CD4-positive, alpha-beta T cell treated with Interleukin-15 for 1 hour (primary cell): ENCODE measurements around the gene VANGL2.

Experiments used
- DNase-seq: peaks from one replicate; pipeline ENCODE4 v3.0.0-alpha.2; 2020

VANGL2 gene

DNA sequence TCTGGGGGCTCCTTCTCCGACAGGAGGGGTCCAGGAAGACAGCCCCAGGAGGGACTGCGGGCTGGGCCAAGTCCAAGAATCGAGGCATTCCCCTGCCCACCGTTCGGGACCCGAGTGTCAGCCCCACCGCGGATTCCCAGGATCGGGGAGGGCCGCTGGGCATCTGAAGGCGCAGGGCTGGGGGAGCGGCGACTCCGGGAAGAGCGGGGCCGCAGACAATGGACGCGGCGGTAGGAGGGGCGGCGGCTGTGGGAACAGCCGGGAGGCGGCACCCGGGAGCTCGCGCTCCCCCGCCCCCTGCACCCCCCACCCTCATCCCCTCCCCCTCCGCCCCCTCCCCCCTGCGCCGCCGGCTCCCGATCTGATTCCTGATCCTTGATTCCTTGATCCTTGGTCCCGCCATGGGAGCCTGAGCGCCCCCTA lies at the start of gene VANGL2:
Gene VANGL2 (plus strand): TSS at position 342 of the 423 bp plus-strand sequence. CDS start 15,274 bp downstream, outside the sequence.
- peak; percentile 46 for DNase-seq

DNA sequence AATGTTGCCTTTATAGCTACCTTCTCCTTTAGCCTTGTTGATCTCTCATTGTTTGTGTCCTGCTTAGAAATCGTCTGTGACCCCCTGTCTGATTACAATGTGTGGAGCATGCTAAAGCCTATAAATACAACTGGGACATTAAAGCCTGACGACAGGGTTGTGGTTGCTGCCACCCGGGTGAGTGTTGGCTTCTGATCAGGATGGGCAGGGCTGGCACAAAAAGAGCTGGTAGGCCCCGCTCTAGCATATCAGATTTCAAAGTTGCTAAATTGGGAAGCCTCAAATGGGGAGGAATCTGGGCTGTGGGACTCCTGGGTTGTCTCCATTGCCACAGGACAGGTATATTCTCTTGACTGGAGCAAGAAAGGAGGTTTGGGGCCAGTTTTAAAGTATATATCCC lies 48.7 kb upstream of the VANGL2 start:
- DNase-seq: no peak

DNA sequence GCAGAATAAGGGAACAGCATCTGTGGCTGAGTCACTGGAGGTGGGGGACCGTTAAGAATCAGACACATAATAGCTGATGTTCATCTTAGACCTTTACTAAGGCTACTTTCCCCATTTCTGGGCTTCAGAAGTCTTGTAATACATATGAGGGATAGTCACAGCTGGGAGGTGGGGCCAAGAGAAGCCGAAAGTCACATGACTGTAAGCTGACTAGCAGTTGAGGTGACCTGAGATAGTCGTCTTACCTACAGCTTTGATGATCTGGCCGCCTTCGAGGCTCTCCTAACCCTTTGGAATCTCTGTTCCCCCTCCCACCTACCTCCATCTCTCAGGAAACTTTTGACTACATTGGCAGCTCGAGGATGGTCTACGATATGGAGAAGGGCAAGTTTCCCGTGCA lies 47.8 kb upstream of the VANGL2 start:
- no peak for DNase-seq

DNA sequence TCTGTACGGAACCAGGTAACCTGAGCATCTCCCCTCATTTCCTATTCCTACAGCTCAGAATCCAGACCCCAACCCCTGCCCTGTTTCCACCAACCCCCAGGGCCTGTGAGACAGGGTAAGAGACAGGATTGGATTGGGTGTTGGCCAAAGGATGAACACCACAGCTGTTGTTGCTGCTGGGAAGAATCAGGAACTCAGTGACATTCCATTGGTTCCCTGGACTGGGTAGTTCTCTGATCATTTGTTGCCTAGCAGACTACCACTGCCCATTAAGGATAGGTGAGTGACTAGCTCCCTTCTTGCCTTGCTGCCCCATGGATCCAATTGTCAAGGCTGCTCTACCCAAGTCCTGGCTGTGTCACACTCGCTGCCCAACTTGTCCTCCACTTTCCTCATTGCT lies 47.1 kb upstream of the VANGL2 start:
- DNase-seq: no peak

DNA sequence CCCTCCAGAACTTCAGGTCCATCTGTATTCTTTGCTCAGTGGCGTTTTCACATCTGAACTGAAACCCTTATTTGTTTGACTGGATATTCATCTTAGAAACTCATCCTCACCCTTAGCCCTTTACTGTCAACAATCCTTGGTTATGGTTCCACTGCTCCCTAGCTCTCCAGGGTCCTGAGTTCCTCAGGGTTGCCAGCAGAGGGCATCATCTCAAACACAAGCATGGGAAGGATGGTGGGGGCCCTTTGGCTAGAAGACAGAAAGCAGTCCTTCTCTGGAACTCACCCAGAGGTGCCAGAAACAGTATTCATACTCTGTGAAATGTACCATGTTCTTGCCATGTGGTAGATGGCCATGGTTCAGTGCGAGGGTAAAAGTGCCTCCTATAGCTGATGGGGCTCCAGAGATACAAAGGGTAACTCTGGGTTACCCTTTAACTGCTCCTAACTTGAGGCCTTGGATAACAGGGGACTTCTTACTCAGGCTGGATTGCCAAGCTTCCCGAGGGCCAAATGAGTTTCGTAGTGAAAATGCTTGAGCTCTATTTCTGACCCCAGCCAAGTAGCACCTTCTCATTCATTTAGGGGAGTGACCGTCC lies 45.9 kb upstream of the VANGL2 start:
- DNase-seq: no peak

DNA sequence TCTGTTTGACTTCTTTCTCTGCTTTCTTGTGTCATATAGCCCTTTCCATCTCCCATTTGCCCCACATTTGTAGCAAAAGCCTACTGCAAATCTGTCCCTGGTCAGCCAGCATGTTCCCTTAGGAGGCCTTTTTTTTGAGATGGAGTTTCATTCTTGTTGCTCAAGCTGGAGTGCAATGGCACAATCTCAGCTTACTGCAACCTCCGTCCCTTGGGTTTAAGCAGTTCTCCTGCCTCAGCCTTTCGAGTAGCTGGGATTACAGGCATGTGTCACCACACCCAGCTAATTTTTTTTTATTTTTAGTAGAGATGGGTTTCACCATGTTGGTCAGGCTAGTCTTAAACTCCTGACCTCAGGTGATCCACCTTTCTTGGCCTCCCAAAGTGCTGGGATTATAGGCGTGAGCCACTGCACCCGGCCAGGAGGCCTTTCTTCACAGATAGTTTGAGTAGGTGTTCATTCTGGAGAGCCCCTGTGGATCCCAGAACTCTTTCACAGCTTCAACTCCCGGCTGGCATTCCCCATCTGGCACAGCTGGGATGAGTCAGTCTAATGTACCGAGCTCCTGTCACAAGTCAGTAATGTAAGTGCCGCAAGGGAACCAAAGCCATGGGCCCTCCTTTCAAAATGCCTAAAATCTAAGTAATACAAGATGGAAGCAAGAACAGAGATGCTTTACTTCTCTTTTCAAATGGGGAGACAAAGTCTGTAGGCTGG lies 42.9 kb upstream of the VANGL2 start:
- DNase-seq: no peak

DNA sequence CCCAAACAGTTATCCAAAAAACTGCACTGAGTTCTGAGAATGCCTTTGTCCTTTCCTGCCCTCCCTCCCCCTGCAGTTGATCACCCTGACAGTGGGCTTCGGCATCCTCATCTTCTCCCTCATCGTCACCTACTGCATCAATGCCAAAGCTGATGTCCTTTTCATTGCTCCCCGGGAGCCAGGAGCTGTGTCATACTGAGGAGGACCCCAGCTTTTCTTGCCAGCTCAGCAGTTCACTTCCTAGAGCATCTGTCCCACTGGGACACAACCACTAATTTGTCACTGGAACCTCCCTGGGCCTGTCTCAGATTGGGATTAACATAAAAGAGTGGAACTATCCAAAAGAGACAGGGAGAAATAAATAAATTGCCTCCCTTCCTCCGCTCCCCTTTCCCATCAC lies 42.3 kb upstream of the VANGL2 start:
- no peak for DNase-seq

DNA sequence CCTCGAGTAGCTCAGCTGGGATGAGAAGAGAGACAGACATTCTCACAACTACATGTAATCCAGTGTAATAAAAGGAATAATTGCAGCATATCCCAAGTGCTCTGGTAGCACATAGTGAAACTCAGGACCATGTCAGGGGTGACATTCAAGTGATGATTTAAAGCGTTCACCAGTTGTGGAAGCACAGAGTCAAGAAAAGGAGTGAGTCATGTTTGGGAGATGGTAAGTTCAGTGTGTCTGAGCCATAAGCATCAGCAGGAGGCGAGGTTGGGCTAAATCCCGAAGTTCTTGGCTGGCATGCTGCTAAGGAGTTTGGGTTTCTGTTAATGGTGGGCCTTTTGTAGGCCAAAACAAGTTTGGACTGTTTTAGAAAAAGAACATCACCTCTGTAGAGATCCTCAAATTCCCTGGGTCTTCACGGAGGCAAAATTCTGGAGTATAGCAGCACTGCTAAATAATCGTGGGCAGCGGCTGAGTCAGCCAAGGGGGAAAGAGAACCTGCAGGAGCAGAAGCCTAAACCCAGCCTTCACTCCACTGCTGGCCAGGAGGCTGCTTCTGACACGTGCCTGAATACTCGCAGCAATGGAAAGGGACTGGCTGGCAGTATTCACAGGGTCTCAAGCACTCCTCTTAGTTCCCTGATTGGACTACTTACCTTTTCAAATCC lies 40.7 kb upstream of the VANGL2 start:
- DNase-seq: no peak

DNA sequence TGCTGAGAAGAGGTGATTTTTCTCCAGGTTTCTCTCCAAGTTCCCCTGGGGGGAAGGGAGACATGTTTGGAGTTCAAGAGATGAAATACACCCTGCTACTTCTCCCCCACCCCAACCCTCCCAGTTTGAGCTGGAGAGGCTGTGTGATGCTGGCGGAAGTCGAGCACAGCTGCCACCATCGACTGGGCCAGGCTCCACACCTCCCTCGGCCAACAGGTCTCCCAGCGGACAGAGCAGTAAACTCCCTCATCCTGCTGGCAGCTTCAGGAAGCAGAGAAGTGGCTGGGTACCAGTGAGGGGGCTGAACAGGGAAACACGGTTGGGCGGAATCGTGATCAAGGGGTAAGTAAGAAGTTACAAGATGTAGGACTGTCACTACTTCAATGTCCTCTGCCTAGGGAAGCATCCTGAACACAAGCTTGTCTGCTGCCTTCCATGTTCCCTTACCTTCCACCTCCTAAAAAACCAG lies 40.1 kb upstream of the VANGL2 start:
- no peak for DNase-seq

DNA sequence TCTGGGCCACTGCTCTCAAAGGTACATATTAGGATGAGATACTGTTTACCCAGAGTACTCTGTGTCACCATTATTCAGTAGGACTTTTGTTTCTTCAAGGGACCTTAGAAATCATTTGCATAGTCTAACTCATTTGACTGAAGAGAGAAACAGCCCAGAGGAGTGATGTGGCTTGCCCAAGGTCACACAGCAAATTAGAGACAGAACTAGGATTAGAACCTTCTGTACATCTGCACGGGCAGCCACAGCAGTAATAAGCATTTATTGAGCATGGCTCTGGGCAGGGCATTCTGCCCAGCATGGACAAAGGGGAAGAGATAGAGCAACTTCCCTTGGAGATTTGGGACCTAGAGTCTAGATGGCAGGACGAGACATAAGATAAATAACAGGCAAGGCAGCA lies 39.2 kb upstream of the VANGL2 start:
- no peak for DNase-seq

DNA sequence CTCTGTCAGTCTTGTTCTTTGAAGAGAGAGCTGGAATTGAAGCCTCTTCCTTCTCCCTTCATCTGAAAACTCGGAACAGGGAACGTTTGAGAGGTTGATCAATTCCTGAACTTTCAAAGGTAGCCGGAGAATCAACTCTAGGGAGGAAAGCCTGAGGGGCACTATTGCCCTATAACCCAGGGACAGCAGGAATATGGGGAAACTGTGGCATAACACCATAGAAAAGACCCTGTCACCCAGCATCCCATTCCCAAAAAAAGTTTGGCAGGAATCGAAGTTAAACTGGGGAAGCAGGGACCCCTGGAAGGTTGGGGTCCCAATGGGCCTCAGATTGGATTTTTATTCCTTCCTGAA lies 38.6 kb upstream of the VANGL2 start:
- DNase-seq: no peak

DNA sequence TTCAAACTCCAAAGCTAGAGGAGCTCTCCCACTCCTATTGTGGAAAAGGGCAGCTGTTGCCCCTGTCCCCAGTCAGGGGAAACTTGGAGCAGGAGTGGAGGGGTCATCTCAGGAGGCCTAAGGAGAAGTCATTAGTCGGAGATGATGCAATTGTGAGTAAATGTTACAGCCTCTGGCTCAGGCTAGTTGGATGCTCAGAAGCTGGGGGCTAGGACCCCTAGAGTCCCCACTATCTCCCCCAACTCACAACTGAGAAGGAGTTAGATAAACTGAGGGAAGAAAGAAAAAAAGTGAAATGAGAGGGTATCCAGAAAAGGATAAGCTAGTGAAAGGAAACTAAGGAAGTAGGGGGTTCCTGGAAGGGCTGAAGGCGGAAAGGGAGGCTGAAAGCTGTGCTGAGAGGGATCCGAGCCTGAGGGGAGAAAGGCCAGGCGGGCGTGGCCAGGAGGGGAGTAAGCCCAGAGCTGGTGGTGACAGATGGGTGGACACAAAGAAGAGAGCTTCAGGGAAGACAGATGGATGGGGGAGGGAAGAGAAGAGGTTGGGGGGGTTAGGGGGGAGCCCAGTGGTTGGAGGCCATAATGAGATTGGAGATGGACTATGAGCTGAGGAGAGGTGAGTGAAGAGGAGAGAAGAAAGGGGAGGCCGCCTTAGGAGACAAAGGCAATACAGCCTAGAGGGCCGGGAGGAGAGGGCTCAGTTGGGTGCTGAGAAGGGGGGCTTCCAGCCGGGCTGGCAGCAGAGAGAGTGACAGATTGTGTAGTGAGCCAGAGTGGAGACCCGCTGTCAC lies 38.0 kb upstream of the VANGL2 start:
- no peak for DNase-seq

DNA sequence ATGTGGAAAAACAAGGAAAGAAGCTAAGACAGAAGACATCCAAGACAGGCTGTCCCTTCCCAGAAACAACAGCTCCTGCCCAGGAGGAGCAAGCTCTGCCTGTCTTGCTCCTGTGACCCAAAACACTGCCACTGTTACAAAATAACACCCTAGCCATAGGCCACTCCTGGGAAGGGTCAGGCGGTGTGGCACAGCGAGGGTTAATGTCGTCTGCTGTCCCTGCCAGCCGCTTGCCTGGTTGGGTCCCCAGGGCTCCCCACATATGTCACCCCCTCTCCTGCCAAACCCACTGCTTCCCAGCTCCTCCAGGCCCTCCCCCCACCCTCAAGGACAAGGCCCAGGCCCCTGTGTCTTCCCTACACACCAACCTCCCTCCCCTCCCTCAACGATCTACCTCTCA lies 37.4 kb upstream of the VANGL2 start:
- DNase-seq: no peak

DNA sequence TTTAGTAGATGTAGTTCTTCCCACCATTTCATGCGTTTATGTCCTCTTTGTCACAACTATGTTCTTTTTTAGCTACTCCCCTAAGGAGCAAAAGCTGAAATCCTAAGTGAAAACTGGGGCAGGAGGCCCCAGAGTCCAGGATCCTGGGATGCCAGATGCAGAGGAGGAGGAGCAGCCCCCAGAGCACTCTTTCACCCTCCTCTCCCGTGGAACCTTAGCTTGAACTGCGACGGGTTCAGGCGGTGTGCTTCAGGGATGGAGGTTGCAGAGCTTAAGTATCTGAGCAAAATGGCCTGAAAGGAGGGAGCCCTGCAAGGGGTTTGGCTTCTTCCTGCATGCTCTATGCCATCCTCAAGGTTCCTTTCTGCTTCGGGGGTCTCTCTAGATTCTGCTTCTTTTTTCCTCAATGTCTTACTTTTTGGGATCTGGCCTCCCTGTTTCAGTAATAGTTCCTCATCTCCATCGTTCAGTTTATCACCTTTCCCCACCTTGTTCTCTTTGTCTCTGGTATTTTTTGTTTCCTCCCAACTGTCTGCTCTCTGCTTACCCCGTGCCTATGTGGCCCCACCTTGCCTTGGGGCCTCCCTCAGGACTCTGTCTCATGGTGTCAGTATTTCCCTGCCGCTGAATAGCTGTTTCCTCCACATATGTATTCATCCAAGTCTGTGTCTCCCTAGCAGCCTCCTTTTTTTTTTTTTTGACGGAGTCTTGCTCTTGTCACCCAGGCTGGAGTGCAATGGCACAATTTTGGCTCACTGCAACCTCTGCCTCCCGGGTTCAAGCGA lies 36.2 kb upstream of the VANGL2 start:
- no peak for DNase-seq

DNA sequence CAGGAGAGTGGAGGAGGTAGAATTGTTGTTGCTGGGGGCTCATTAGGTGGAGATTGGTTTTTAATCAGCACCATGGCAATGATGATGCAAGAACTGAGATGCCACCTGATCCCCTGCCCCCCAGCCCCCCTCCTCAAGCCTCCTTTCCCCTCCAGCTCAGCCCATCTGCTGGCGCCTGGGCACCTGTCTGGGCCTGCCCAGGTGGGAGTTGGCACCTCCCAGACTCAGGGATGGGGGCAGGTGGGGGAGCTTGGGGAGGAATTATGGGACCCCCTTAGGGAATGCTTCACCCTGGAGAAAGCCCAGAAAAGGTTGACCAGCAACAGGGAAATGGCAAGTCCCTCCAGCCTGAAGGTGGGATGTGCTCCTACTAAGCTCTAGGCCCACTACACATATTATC lies 35.0 kb upstream of the VANGL2 start:
- DNase-seq: no peak

DNA sequence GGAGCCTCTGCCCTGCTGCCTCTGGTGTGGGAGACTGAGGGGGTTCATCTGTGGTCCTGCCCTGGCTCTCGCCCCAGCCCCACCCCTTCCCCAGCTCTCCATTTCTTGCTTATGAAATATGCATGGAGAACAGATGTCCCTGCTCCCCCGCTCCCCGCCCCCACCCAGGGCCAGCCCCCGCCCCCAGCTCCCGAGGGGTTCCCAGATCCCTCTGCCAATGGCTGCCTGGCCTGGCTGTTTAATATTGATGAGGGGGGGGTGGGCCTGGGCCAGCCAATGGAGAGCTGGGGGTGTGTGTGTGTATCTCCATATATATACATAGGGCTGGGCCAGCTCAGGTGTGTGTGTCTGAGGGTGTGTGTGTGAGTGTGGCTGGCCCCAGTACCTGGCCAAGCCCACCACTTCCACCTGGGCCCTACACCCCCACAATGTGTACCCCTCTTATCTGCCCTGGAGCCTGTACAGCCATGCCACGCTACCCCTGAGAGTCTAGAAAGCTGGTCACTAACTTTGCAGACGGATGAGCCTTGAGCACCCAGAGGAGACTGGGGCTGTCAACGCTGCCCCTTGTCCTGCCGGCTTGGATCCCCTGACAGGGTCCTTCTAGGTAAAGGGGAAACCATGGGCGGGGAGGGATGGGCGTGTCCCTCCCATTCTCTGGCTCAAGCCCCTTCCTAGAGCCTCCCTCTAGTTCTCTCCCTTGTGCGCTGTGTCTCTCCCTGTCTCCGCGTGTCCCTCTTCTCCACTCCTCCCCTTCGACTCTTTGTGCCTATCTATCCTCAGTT lies 33.4 kb upstream of the VANGL2 start, which contains the start of gene NHLH1:
Gene NHLH1 (plus strand): TSS at position 341 of the 785 bp plus-strand sequence. CDS start 3,661 bp downstream, outside the sequence.
- DNase-seq: no peak

DNA sequence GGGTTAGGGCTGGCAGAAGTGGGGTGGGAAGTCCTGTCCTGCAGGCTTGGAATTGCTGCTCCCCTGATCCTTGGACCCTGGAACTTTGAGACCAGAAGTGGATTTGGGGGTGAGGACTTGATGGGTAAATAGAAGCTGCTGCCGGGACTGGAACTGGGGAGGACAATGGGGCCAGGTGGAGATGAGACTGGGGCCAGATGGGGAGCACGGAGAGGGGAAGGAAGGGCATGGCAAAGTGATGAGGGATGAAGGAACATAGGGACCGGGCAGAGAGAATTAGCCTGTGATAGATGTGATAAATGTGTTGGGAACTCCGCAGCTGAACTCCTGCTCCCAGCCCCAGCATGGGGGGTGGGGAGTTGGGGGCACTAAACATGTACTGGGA lies 32.9 kb upstream of the VANGL2 start:
- no peak for DNase-seq

DNA sequence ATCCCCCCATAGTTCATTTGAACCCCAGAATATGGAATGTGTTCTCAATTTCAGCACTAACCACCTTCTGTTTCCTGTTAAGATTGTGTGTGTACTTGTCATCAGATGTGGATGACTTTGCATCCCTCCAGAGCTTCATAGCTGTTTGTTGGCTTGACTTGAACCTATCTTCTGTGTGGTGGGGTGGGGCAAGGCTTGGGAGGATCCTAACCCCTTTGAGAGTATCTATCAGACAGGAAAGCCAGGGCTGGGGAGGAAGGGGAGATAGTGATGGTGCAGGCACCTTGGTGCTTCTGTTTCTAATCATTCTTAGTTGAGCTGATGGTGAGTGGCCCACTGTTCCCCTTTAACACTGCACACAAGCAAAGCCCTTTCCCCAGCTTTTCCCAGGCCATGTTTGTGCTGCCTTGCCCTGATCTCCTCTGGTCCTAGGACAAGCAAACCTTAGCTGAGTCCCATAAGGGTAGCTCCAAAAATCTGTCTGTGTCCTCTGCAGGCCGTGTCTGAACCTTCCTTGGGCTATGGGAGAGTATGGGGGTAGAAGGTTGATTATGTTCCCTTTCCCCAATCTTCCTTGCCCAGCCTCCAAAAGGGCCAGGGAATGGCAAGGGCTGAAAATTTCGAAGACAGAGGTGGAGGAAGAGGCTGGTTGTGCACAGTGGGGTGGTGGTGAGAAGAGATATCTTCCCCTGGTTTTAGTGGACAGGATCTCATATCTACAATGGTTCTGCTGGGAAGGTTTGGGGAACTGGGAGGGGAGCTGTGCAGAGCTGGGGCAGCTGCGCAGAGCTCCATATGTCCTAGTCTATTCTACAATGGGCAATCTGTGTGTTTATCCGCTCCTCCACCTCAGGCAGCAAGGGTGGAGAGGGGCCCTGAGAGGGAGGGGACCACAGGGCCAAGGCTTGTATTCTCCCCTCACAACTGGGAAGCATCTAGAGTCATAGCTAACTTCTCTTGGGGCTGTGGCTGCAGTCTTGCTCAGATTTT lies 32.1 kb upstream of the VANGL2 start:
- DNase-seq: no peak

DNA sequence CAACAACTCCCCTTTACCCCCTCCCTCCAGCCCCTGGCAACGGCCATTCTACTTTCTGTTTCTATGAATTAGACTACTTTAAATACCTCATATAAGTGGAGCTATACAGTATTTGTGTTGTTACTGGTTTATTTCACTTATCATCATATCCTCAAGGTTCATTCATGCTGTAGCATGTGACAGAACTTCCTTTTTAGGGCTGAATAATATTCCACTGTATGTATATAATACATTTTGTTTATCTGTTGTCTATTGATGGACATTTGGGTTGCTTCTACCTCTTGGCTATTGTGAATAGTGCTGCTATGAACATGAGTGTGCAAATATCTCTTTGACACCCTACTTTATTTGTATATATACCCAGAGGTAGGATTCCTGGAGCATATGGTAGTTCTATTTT lies 31.3 kb upstream of the VANGL2 start:
- DNase-seq: no peak

DNA sequence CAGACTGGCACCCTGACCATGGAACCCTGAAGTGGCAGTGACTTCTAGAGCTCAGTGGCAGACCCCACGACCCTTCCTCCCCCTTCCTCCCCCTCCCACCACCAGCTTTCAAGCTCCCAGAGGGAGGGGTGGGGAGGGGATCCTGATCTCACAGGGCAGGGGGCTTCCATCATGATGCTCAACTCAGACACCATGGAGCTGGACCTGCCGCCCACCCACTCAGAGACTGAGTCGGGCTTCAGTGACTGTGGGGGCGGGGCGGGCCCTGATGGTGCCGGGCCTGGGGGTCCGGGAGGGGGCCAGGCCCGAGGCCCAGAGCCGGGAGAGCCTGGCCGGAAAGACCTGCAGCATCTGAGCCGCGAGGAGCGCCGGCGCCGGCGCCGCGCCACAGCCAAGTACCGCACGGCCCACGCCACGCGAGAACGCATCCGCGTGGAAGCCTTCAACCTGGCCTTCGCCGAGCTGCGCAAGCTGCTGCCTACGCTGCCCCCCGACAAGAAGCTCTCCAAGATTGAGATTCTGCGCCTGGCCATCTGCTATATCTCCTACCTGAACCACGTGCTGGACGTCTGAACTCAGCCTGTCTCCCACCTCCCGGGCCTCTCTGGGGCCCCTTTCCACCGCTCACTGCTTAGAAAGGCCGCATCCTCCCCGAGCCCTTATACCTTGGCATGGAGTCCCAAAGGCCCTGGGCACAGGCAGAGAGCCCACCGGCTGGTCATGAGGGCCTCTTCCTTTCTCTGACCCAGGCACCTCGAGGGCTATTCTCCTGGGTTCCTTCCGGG lies 29.6 kb upstream of the VANGL2 start:
- DNase-seq: no peak
